ENCODE measurements around the gene ESX1.
A peak's percentile ranks its signal among the peaks of the same experiment; 100 is the strongest.

The ESX1 gene

GRCh38 chrX:104254442-104255115 is at the start of gene ESX1:
Gene ESX1, minus strand, starts transcription at chrX:104254933. Its CDS starts 84 bp downstream, at chrX:104254849.
- Histone ChIP-seq H3K27ac (ENCODE audit: low read depth, low read length) (no peak within 1 kb of the TSS), H2AFZ (ENCODE audit: low read length, unreplicated experiment) (no peak within 1 kb of the TSS), H3K4me3 (ENCODE audit: low read depth, low read length) (peak within 1 kb of the TSS; percentile 62), H3K79me2 (ENCODE audit: control insufficient read depth, insufficient read depth, low read length, unreplicated experiment) (no peaks in the 10 kb centered on the region), H3K4me1 (ENCODE audit: control insufficient read depth, insufficient read depth, low read length, unreplicated experiment) (no peaks in the 10 kb centered on the region), H3K36me3 (ENCODE audit: insufficient read depth, low read length) (no peaks in the 10 kb centered on the region), H3K27me3 (ENCODE audit: insufficient read depth, low read length) (peaks cover 56% of the 10 kb centered on the region)

DNA sequence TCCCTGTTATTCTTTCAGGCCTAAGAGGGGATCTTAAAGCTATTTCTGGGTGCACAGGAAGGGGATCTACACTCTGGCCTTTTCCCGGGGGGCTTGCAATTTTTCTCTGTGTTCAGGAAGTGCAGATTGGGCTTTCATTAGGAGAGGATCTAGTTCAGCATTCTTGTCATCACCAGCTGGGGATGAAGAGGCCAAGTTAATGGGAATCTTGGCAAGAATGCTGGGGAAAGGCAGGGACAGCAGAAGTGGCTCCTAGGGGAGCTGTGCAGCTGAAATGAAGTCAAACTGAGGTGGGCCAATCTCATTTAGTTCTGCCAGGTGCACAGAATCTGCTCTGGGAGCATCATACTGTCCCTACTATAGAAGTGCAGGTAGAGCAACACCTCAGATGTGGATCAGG is 40.9 kb upstream of the ESX1 start:
- H3K27ac ChIP-seq (ENCODE audit: low read depth, low read length): no peak overlapping the region

DNA sequence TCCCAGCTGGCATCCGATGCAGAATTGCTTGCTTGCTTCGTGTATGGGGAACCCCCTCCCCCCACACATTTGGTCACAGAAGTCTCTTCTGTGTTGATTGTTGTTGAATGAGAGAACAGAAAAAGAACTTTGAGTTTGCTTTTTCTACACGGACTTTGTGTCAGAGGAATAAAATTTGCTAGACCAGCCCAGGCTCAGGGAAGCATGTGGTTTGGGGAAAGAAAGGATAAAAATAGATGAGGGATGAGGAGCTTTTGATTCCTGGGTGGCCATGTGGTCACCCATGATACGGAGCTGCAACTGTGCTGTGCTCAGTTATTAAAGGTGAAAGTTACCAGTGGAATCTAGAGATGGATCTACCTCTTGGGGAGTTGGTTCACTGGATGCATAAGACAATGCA is 34.2 kb upstream of the ESX1 start:
- peaks cover 7% of the 10 kb centered on the region for H3K4me1 ChIP-seq (ENCODE audit: control insufficient read depth, insufficient read depth, low read length, unreplicated experiment)
- H3K4me3 ChIP-seq (ENCODE audit: low read depth, low read length): no peak overlapping the region
- no peaks in the 10 kb centered on the region for H3K27me3 ChIP-seq (ENCODE audit: insufficient read depth, low read length)
- H3K79me2 ChIP-seq (ENCODE audit: control insufficient read depth, insufficient read depth, low read length, unreplicated experiment): no peaks in the 10 kb centered on the region
- no peaks in the 10 kb centered on the region for H3K36me3 ChIP-seq (ENCODE audit: insufficient read depth, low read length)
- no peak overlapping the region for H3K27ac ChIP-seq (ENCODE audit: low read depth, low read length)
- H2AFZ ChIP-seq (ENCODE audit: low read length, unreplicated experiment): no peak overlapping the region

More for the DNA sequence above, 40.9 kb upstream of the ESX1 start:
- H3K4me1 ChIP-seq (ENCODE audit: control insufficient read depth, insufficient read depth, low read length, unreplicated experiment): no peaks in the 10 kb centered on the region
- no peaks in the 10 kb centered on the region for H3K79me2 ChIP-seq (ENCODE audit: control insufficient read depth, insufficient read depth, low read length, unreplicated experiment)
- no peaks in the 10 kb centered on the region for H3K36me3 ChIP-seq (ENCODE audit: insufficient read depth, low read length)
- no peak overlapping the region for H2AFZ ChIP-seq (ENCODE audit: low read length, unreplicated experiment)
- no peaks in the 10 kb centered on the region for H3K27me3 ChIP-seq (ENCODE audit: insufficient read depth, low read length)
- no peak overlapping the region for H3K4me3 ChIP-seq (ENCODE audit: low read depth, low read length)

- H3K36me3 ChIP-seq (ENCODE audit: insufficient read depth, low read length): no peaks in the 10 kb centered on the region
- H3K79me2 ChIP-seq (ENCODE audit: control insufficient read depth, insufficient read depth, low read length, unreplicated experiment): no peaks in the 10 kb centered on the region
- H2AFZ ChIP-seq (ENCODE audit: low read length, unreplicated experiment): no peak overlapping the region
- H3K4me3 ChIP-seq (ENCODE audit: low read depth, low read length): no peak overlapping the region
- no peak overlapping the region for H3K27ac ChIP-seq (ENCODE audit: low read depth, low read length)
- peaks cover 7% of the 10 kb centered on the region for H3K4me1 ChIP-seq (ENCODE audit: control insufficient read depth, insufficient read depth, low read length, unreplicated experiment)
- no peaks in the 10 kb centered on the region for H3K27me3 ChIP-seq (ENCODE audit: insufficient read depth, low read length)
These were observed 33.5 kb upstream of the ESX1 start for GRCh38 chrX:104288269-104288668.

- no peaks in the 10 kb centered on the region for H3K36me3 ChIP-seq (ENCODE audit: insufficient read depth, low read length)
- H3K4me3 ChIP-seq (ENCODE audit: low read depth, low read length): no peak overlapping the region
- H3K27ac ChIP-seq (ENCODE audit: low read depth, low read length): no peak overlapping the region
- no peaks in the 10 kb centered on the region for H3K27me3 ChIP-seq (ENCODE audit: insufficient read depth, low read length)
- peaks cover 7% of the 10 kb centered on the region for H3K4me1 ChIP-seq (ENCODE audit: control insufficient read depth, insufficient read depth, low read length, unreplicated experiment)
- no peak overlapping the region for H2AFZ ChIP-seq (ENCODE audit: low read length, unreplicated experiment)
- H3K79me2 ChIP-seq (ENCODE audit: control insufficient read depth, insufficient read depth, low read length, unreplicated experiment): no peaks in the 10 kb centered on the region
These were observed 30.5 kb upstream of the ESX1 start for GRCh38 chrX:104285201-104285600.

DNA sequence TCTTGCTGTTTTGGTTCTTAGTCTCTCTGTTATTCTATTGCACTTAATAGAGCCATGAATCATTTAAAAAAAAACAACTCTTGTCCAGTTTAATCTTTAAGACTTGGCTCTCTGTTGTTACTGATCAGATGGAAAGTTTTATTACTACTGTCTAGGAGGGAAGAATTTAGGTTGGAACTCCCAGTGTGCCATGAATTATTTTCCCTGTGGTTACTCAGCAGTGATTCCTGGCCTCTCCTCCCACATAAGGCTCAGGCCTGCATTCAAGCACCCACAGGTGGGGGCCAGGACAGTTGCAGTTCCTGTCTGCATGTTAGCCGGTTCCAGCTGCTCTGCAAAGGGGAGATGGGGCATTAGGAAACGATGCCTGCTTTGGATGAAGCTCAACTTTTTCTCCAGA is 29.8 kb upstream of the ESX1 start:
- no peak overlapping the region for H3K27ac ChIP-seq (ENCODE audit: low read depth, low read length)
- H3K4me1 ChIP-seq (ENCODE audit: control insufficient read depth, insufficient read depth, low read length, unreplicated experiment): peaks cover 7% of the 10 kb centered on the region
- H2AFZ ChIP-seq (ENCODE audit: low read length, unreplicated experiment): no peak overlapping the region
- H3K4me3 ChIP-seq (ENCODE audit: low read depth, low read length): no peak overlapping the region
- no peaks in the 10 kb centered on the region for H3K36me3 ChIP-seq (ENCODE audit: insufficient read depth, low read length)
- no peaks in the 10 kb centered on the region for H3K27me3 ChIP-seq (ENCODE audit: insufficient read depth, low read length)
- H3K79me2 ChIP-seq (ENCODE audit: control insufficient read depth, insufficient read depth, low read length, unreplicated experiment): no peaks in the 10 kb centered on the region

- H2AFZ ChIP-seq (ENCODE audit: low read length, unreplicated experiment): no peak overlapping the region
- H3K79me2 ChIP-seq (ENCODE audit: control insufficient read depth, insufficient read depth, low read length, unreplicated experiment): no peaks in the 10 kb centered on the region
- no peak overlapping the region for H3K4me3 ChIP-seq (ENCODE audit: low read depth, low read length)
- H3K27me3 ChIP-seq (ENCODE audit: insufficient read depth, low read length): no peaks in the 10 kb centered on the region
- no peaks in the 10 kb centered on the region for H3K36me3 ChIP-seq (ENCODE audit: insufficient read depth, low read length)
- H3K27ac ChIP-seq (ENCODE audit: low read depth, low read length): no peak overlapping the region
- peaks cover 7% of the 10 kb centered on the region for H3K4me1 ChIP-seq (ENCODE audit: control insufficient read depth, insufficient read depth, low read length, unreplicated experiment)
These were observed 27.5 kb upstream of the ESX1 start for GRCh38 chrX:104282166-104282725.

GRCh38 chrX:104281564-104281963 is 26.8 kb upstream of the ESX1 start:
- H3K4me3 ChIP-seq (ENCODE audit: low read depth, low read length): no peak overlapping the region
- H3K79me2 ChIP-seq (ENCODE audit: control insufficient read depth, insufficient read depth, low read length, unreplicated experiment): no peaks in the 10 kb centered on the region
- peaks cover 7% of the 10 kb centered on the region for H3K4me1 ChIP-seq (ENCODE audit: control insufficient read depth, insufficient read depth, low read length, unreplicated experiment)
- H3K36me3 ChIP-seq (ENCODE audit: insufficient read depth, low read length): no peaks in the 10 kb centered on the region
- no peak overlapping the region for H2AFZ ChIP-seq (ENCODE audit: low read length, unreplicated experiment)
- no peak overlapping the region for H3K27ac ChIP-seq (ENCODE audit: low read depth, low read length)
- H3K27me3 ChIP-seq (ENCODE audit: insufficient read depth, low read length): no peaks in the 10 kb centered on the region

DNA sequence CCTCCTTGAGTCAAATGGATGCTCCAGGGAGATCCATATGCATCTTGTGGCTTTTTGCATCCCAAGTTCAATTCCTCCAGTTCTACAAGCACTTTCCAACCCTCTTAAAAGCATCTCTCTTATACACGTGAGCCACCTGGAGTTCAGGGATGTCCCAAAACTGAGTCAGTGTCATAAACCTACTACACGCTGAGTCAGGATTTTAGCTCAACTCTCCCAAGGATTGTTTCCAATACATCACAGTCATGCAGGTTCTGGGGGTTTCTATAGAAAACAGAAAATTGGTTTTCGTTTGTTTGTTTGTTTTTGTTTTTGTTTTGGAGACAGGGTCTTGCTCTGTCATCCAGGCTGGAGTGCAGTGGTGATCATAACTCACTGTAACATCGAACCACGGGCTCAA is 25.9 kb upstream of the ESX1 start:
- Histone ChIP-seq H3K36me3 (ENCODE audit: insufficient read depth, low read length) (no peaks in the 10 kb centered on the region), H3K4me1 (ENCODE audit: control insufficient read depth, insufficient read depth, low read length, unreplicated experiment) (peaks cover 7% of the 10 kb centered on the region), H3K79me2 (ENCODE audit: control insufficient read depth, insufficient read depth, low read length, unreplicated experiment) (no peaks in the 10 kb centered on the region), H3K4me3 (ENCODE audit: low read depth, low read length) (no peak overlapping the region), H3K27ac (ENCODE audit: low read depth, low read length) (no peak overlapping the region), H2AFZ (ENCODE audit: low read length, unreplicated experiment) (no peak overlapping the region), H3K27me3 (ENCODE audit: insufficient read depth, low read length) (no peaks in the 10 kb centered on the region)

- Histone ChIP-seq H3K27ac (ENCODE audit: low read depth, low read length) (no peak overlapping the region), H3K79me2 (ENCODE audit: control insufficient read depth, insufficient read depth, low read length, unreplicated experiment) (no peaks in the 10 kb centered on the region), H3K4me3 (ENCODE audit: low read depth, low read length) (peak overlapping the region; percentile 72), H2AFZ (ENCODE audit: low read length, unreplicated experiment) (no peak overlapping the region), H3K27me3 (ENCODE audit: insufficient read depth, low read length) (0 out of 2 replicates have a peak, but pooled peaks cover 4% of the 10 kb centered on the region), H3K4me1 (ENCODE audit: control insufficient read depth, insufficient read depth, low read length, unreplicated experiment) (no peaks in the 10 kb centered on the region), H3K36me3 (ENCODE audit: insufficient read depth, low read length) (no peaks in the 10 kb centered on the region)
These were observed 16.3 kb upstream of the ESX1 start for GRCh38 chrX:104270916-104271512.

DNA sequence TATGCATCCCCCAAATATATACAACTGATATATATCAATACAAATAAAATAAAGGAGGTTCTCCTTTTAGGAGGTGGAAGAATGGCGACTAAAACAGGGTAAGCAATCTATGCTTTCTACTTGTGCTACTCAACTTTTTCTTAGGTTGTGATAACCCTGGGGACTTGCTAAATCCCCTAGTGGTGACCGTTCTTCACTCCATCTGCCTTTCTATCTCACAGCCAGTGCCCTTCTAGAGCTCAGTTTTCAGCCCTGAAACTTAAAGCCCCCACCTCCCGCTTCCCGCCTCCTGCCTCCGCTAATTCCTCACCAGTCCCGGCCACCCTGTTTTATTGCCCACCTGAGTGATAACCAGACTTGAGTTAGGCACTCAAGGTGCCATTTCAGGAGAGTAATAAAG is 15.5 kb upstream of the ESX1 start:
- Histone ChIP-seq H3K4me3 (ENCODE audit: low read depth, low read length) (peak overlapping the region; percentile 72), H3K27me3 (ENCODE audit: insufficient read depth, low read length) (0 out of 2 replicates have a peak, but pooled peaks cover 4% of the 10 kb centered on the region), H2AFZ (ENCODE audit: low read length, unreplicated experiment) (peak overlapping the region; percentile 32)

More for the DNA sequence above, 15.5 kb upstream of the ESX1 start:
- no peaks in the 10 kb centered on the region for H3K36me3 ChIP-seq (ENCODE audit: insufficient read depth, low read length)
- no peaks in the 10 kb centered on the region for H3K4me1 ChIP-seq (ENCODE audit: control insufficient read depth, insufficient read depth, low read length, unreplicated experiment)
- H3K27ac ChIP-seq (ENCODE audit: low read depth, low read length): no peak overlapping the region
- no peaks in the 10 kb centered on the region for H3K79me2 ChIP-seq (ENCODE audit: control insufficient read depth, insufficient read depth, low read length, unreplicated experiment)

Measured in ACC112 (cell line).